Mesenchymal stem cell (in vitro differentiated cells and primary cell): ENCODE results near the gene EYA4.

ENCODE experiments used
- DNase-seq: peaks from one replicate; pipeline ENCODE4 v3.0.0-alpha.2; 2013
- H2AFZ ChIP-seq: one replicate; pipeline ENCODE4 v1.6.1; 2013; ENCODE audit warnings: low read depth, mild to moderate bottlenecking, control low read depth, inconsistent platforms, low read length, moderate library complexity
- H2AK5ac ChIP-seq: 2 replicates; pipeline ENCODE4 v1.6.1; 2013; ENCODE audit warnings: low read length, moderate library complexity, mild to moderate bottlenecking, inconsistent platforms; ENCODE audit not compliant: severe bottlenecking
- H2BK120ac ChIP-seq: one replicate; pipeline ENCODE4 v1.6.1; 2013; ENCODE audit warnings: low read depth, mild to moderate bottlenecking, inconsistent platforms, low read length, moderate library complexity
- H2BK12ac ChIP-seq, 2 experiments: one replicate each; pipeline ENCODE4 v1.6.1; 2013; ENCODE audit warnings: inconsistent platforms in 2 of 2, low read length in 2 of 2, mild to moderate bottlenecking in 2 of 2, moderate library complexity in 2 of 2, control low read depth in 1 of 2
- H2BK15ac ChIP-seq: one replicate; pipeline ENCODE4 v1.6.1; 2013; ENCODE audit warnings: mild to moderate bottlenecking, low read depth, inconsistent platforms; ENCODE audit not compliant: poor library complexity, severe bottlenecking
- H2BK5ac ChIP-seq: 2 replicates; pipeline ENCODE4 v1.6.1; 2013; ENCODE audit warnings: low read depth, mild to moderate bottlenecking, low read length, control low read depth, inconsistent platforms; ENCODE audit not compliant: poor library complexity, severe bottlenecking
- H3K14ac ChIP-seq, 2 experiments: one replicate each; pipeline ENCODE4 v1.6.1; 2013; ENCODE audit warnings: inconsistent platforms in 2 of 2, low read length in 2 of 2, control low read depth in 1 of 2, mild to moderate bottlenecking in 1 of 2, moderate library complexity in 1 of 2
- H3K18ac ChIP-seq, 2 experiments: one replicate each; pipeline ENCODE4 v1.6.1; 2013; ENCODE audit warnings: inconsistent platforms in 2 of 2, low read length in 2 of 2, control low read depth in 1 of 2, low read depth in 1 of 2, mild to moderate bottlenecking in 1 of 2
- H3K23ac ChIP-seq, 2 experiments: one replicate each; pipeline ENCODE4 v1.6.1; 2013; ENCODE audit warnings: inconsistent platforms in 2 of 2, low read length in 2 of 2, mild to moderate bottlenecking in 2 of 2, moderate library complexity in 2 of 2, control low read depth in 1 of 2
- H3K27ac ChIP-seq: 2 replicates; pipeline ENCODE4 v1.5.1; 2013; ENCODE audit warnings: mild to moderate bottlenecking, moderate library complexity, low read length, control low read depth, inconsistent platforms; ENCODE audit not compliant: poor library complexity, severe bottlenecking
- H3K27me3 ChIP-seq, 2 experiments: 2 replicates each; pipeline versions ENCODE4 v1.6.1 to v1.7.0; 2013; ENCODE audit warnings: low read length in 2 of 2, mild to moderate bottlenecking in 2 of 2, moderate library complexity in 2 of 2, control low read depth in 1 of 2, inconsistent platforms in 1 of 2; ENCODE audit not compliant: control insufficient read depth in 1 of 2, insufficient read depth in 1 of 2
- H3K36me3 ChIP-seq, 2 experiments: 2 replicates each; pipeline versions ENCODE4 v1.6.1 to v1.7.0; 2013; ENCODE audit warnings: low read length in 2 of 2, control low read depth in 1 of 2, inconsistent platforms in 1 of 2, low read depth in 1 of 2, mild to moderate bottlenecking in 1 of 2; ENCODE audit not compliant: insufficient read depth in 2 of 2, control insufficient read depth in 1 of 2
- H3K4ac ChIP-seq, 2 experiments: one replicate each; pipeline ENCODE4 v1.6.1; 2013; ENCODE audit warnings: inconsistent platforms in 2 of 2, low read length in 2 of 2, mild to moderate bottlenecking in 2 of 2, moderate library complexity in 2 of 2, control low read depth in 1 of 2, low read depth in 1 of 2
- H3K4me1 ChIP-seq: 2 replicates; pipeline ENCODE4 v1.6.1; 2013; ENCODE audit warnings: low read depth, low read length, control low read depth; ENCODE audit not compliant: control insufficient read depth, insufficient read depth
- H3K4me2 ChIP-seq: 2 replicates; pipeline ENCODE4 v1.6.1; 2013; ENCODE audit warnings: low read length, mild to moderate bottlenecking, inconsistent platforms; ENCODE audit not compliant: poor library complexity, severe bottlenecking
- H3K4me3 ChIP-seq, 2 experiments: 2 replicates each; pipeline versions ENCODE4 v1.5.1 to v1.7.0; 2013; ENCODE audit warnings: low read length in 2 of 2, mild to moderate bottlenecking in 2 of 2, control low read depth in 1 of 2, low read depth in 1 of 2; ENCODE audit not compliant: insufficient read depth in 1 of 2
- H3K79me1 ChIP-seq: replicated peaks from 2 replicates; pipeline ENCODE4 v1.6.1; 2013; ENCODE audit warnings: mild to moderate bottlenecking, control low read depth, low read length, inconsistent platforms; ENCODE audit not compliant: poor library complexity, severe bottlenecking
- H3K9ac ChIP-seq: 2 replicates; pipeline ENCODE4 v1.7.0; 2013; ENCODE audit warnings: mild to moderate bottlenecking, low read length, moderate library complexity
- H3K9me3 ChIP-seq: 2 replicates; pipeline ENCODE4 v1.7.0; 2013; ENCODE audit warnings: mild to moderate bottlenecking, low read length; ENCODE audit not compliant: control insufficient read depth
- H4K8ac ChIP-seq: one replicate; pipeline ENCODE4 v1.6.1; 2013; ENCODE audit warnings: inconsistent platforms, mild to moderate bottlenecking, low read length, moderate library complexity
- H4K91ac ChIP-seq: one replicate; pipeline ENCODE4 v1.6.1; 2013; ENCODE audit warnings: mild to moderate bottlenecking, low read length, inconsistent platforms
- WGBS: methylation state at CpG from one replicate; pipeline ENCODE4 v1.1.7; 2013; ENCODE audit warnings: mixed read lengths; 5-methylcytosine and 5-hydroxymethylcytosine counted together

Gene EYA4

GRCh38 chr6:133446789-133447188, 205.6 kb downstream of the EYA4 start:
- Histone ChIP-seq H3K4me1 (no peaks in the 10 kb centered on the region), H3K79me1 (no peaks in the 10 kb centered on the region), H3K9me3 (no peaks in the 10 kb centered on the region), H3K4ac (no peak overlapping the region), H3K9ac (no peak overlapping the region), H2BK12ac (no peak overlapping the region), H2AK5ac (no peak overlapping the region), H2BK5ac (no peak overlapping the region), H4K91ac (no peak overlapping the region), H3K27me3 (no peaks in the 10 kb centered on the region), H3K36me3 (no peaks in the 10 kb centered on the region), H3K27ac (no peak overlapping the region), H4K8ac (no peak overlapping the region), H2AFZ (no peak overlapping the region), H3K14ac (no peak overlapping the region), H3K4me2 (no peak overlapping the region), H2BK120ac (no peak overlapping the region), H3K4me3 (no peak overlapping the region), H2BK15ac (no peak overlapping the region), H3K23ac (no peak overlapping the region), H3K18ac (no peak overlapping the region)
- DNase-seq: no peak

GRCh38 chr6:133447924-133448323, 206.8 kb downstream of the EYA4 start:
- Histone ChIP-seq H3K4ac (no peak overlapping the region), H2AK5ac (no peak overlapping the region)

GRCh38 chr6:133456439-133456838, 215.3 kb downstream of the EYA4 start:
- H3K36me3 ChIP-seq: no peaks in the 10 kb centered on the region
- H3K4me3 ChIP-seq: no peak overlapping the region
- 62% methylated on average over 6 of the region's 7 CpGs for WGBS
- H3K4me2 ChIP-seq: no peak overlapping the region
- no peak overlapping the region for H3K9ac ChIP-seq
- no peak for DNase-seq
- H4K8ac ChIP-seq: no peak overlapping the region
- no peak overlapping the region for H3K23ac ChIP-seq
- no peak overlapping the region for H3K4ac ChIP-seq
- H2AFZ ChIP-seq: no peak overlapping the region
- H2BK5ac ChIP-seq: no peak overlapping the region
- no peak overlapping the region for H2BK15ac ChIP-seq
- H3K27me3 ChIP-seq: no peaks in the 10 kb centered on the region
- no peaks in the 10 kb centered on the region for H3K9me3 ChIP-seq
- no peaks in the 10 kb centered on the region for H3K79me1 ChIP-seq
- H2AK5ac ChIP-seq: no peak overlapping the region
- H3K14ac ChIP-seq: no peak overlapping the region
- no peaks in the 10 kb centered on the region for H3K4me1 ChIP-seq
- H4K91ac ChIP-seq: no peak overlapping the region
- H2BK12ac ChIP-seq: no peak overlapping the region
- H3K18ac ChIP-seq: no peak overlapping the region
- no peak overlapping the region for H3K27ac ChIP-seq
- H2BK120ac ChIP-seq: no peak overlapping the region

More at GRCh38 chr6:133447924-133448323, 206.8 kb downstream of the EYA4 start:
- Histone ChIP-seq H2BK15ac (no peak overlapping the region), H3K79me1 (no peaks in the 10 kb centered on the region), H3K36me3 (no peaks in the 10 kb centered on the region), H3K4me2 (no peak overlapping the region), H4K8ac (no peak overlapping the region), H3K23ac (no peak overlapping the region), H3K4me3 (no peak overlapping the region), H3K27me3 (no peaks in the 10 kb centered on the region), H3K18ac (no peak overlapping the region), H2BK5ac (no peak overlapping the region), H2BK120ac (no peak overlapping the region), H3K14ac (no peak overlapping the region), H2BK12ac (no peak overlapping the region), H3K9me3 (no peaks in the 10 kb centered on the region), H3K4me1 (no peaks in the 10 kb centered on the region), H2AFZ (no peak overlapping the region), H4K91ac (no peak overlapping the region), H3K9ac (peak overlapping the region; percentile 46), H3K27ac (no peak overlapping the region)
- DNase-seq: peak; percentile 52

GRCh38 chr6:133456944-133457343, 215.8 kb downstream of the EYA4 start:
- no peak for DNase-seq
- Histone ChIP-seq H3K79me1 (no peaks in the 10 kb centered on the region), H3K23ac (no peak overlapping the region), H2BK12ac (no peak overlapping the region), H2BK120ac (no peak overlapping the region), H4K8ac (no peak overlapping the region), H2BK15ac (no peak overlapping the region), H3K4me1 (no peaks in the 10 kb centered on the region), H2BK5ac (no peak overlapping the region), H3K14ac (no peak overlapping the region), H3K36me3 (no peaks in the 10 kb centered on the region), H3K9me3 (no peaks in the 10 kb centered on the region), H4K91ac (no peak overlapping the region), H3K4me2 (no peak overlapping the region), H2AK5ac (no peak overlapping the region), H3K27me3 (no peaks in the 10 kb centered on the region), H3K9ac (no peak overlapping the region), H3K18ac (no peak overlapping the region), H3K27ac (no peak overlapping the region), H3K4me3 (no peak overlapping the region), H2AFZ (no peak overlapping the region), H3K4ac (no peak overlapping the region)
- 60% methylated on average over 1 of the region's 4 CpGs for WGBS
